Fibroblast of lung (primary cell): ENCODE results near the gene ANO10. TPM values are rescaled to one million over a fixed set of nuclear protein-coding genes. Genes with fewer than 3 reads are reported as not detected.

ENCODE experiments used
- DNase-seq, 2 donors: peaks; one replicate each; pipeline versions ENCODE4 v3.0.0 to v3.0.0-alpha.2; 2010; ENCODE audit warnings: low read depth in 2 of 2
- H2AFZ ChIP-seq: 2 replicates; pipeline ENCODE4 v1.5.1; 2012; ENCODE audit warnings: low read length, control low read depth, inconsistent platforms
- H3K27ac ChIP-seq: 2 replicates; pipeline ENCODE4 v1.5.1; 2011; ENCODE audit warnings: low read length, control low read depth; ENCODE audit not compliant: insufficient read depth
- H3K27me3 ChIP-seq: 2 replicates; pipeline ENCODE4 v1.5.1; 2011; ENCODE audit warnings: mild to moderate bottlenecking, low read length; ENCODE audit not compliant: control insufficient read depth, insufficient read depth
- H3K36me3 ChIP-seq: 2 replicates; pipeline ENCODE4 v1.5.1; 2011; ENCODE audit warnings: low read length; ENCODE audit not compliant: control insufficient read depth, insufficient read depth
- H3K4me1 ChIP-seq: 2 replicates; pipeline ENCODE4 v1.5.1; 2011; ENCODE audit warnings: low read length; ENCODE audit not compliant: control insufficient read depth, insufficient read depth; ENCODE audit errors: extremely low read depth
- H3K4me2 ChIP-seq: 2 replicates; pipeline ENCODE4 v1.5.1; 2011; ENCODE audit warnings: low read length, control low read depth; ENCODE audit not compliant: insufficient read depth; ENCODE audit errors: extremely low read depth
- H3K4me3 ChIP-seq, 4 experiments: fragments of 200-600 bp in 1 of 4; sonication (generic) in 1 of 4; replicated peaks in 1 of 4; 2 replicates each; pipeline ENCODE4 v1.5.1; 2011 to 2016; ENCODE audit warnings: low read length in 4 of 4, low read depth in 3 of 4, mild to moderate bottlenecking in 3 of 4, control low read depth in 2 of 4, inconsistent platforms in 1 of 4, mixed read lengths in 1 of 4; ENCODE audit not compliant: insufficient read depth in 1 of 4; ENCODE audit errors: control extremely low read depth in 1 of 4
- H3K79me2 ChIP-seq: 2 replicates; pipeline ENCODE4 v1.5.1; 2012; ENCODE audit warnings: mild to moderate bottlenecking, low read length, inconsistent platforms; ENCODE audit not compliant: control insufficient read depth, insufficient read depth
- H3K9ac ChIP-seq: 2 replicates; pipeline ENCODE4 v1.5.1; 2011; ENCODE audit warnings: mild to moderate bottlenecking, low read length, control low read depth; ENCODE audit not compliant: insufficient read depth
- H3K9me3 ChIP-seq: 2 replicates; pipeline ENCODE4 v1.5.1; 2012; ENCODE audit warnings: low read depth, low read length; ENCODE audit not compliant: control insufficient read depth, insufficient read depth
- H4K20me1 ChIP-seq: 2 replicates; pipeline ENCODE4 v1.5.1; 2011; ENCODE audit warnings: low read length; ENCODE audit not compliant: control insufficient read depth, insufficient read depth; ENCODE audit errors: extremely low read depth
- EZH2 ChIP-seq: IDR thresholded peaks from 2 replicates; pipeline ENCODE4 v1.5.1; 2012; ENCODE audit warnings: low read length, control low read depth, mild to moderate bottlenecking; ENCODE audit errors: missing control alignments
- polyA plus RNA-seq, 2 donors: library from polyadenylated mRNA; depleted of rRNA in 1 of 2; stranded (reverse) in 1 of 2; unstranded in 1 of 2; fragments of >200 nt; gene quantifications; 2 replicates each; pipeline ENCODE4 v1.2.1, GENCODE V29; 2011 to 2012; ENCODE audit warnings: missing spikeins in 1 of 2
- total RNA-seq: library from RNA; depleted of rRNA; stranded (reverse); fragments of >200 nt; gene quantifications from 2 replicates; pipeline ENCODE4 v1.2.1, GENCODE V29; 2014
- TF ChIP-seq, protein P1 (sequence below), 2 donors: IDR thresholded peaks in 1 of 2; conservative IDR thresholded peaks in 1 of 2; 1 replicate in 1 of 2; 2 replicates in 1 of 2; pipeline ENCODE4 v1.5.1; 2011 to 2012; ENCODE audit warnings: low read length in 2 of 2, control low read depth in 1 of 2, inconsistent platforms in 1 of 2, low read depth in 1 of 2, mild to moderate bottlenecking in 1 of 2

Gene ANO10
- total and polyA plus RNA-seq, 2 donors (not counting 1 experiment from before 2014, with no cell fraction given), result 103 to 138 TPM

DNA sequence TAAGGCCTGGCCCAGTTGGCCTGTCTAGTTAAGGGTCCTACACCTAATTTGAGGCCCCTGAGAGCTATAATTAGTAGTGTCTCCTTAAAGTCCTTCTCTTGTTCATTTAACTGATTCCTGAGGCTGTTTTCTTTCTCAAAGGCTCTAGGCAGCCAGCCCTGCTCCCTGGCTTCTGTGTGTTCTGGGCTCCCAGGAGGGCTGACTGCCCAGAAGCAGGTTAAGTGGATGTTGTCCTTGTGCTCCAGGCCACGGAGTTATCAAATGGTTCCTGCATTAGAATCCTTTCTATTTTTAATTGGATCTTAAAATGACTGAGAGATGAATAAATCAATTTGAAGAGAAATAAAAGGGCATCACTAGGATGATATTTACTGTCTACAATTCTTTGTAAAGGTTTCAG lies 195.4 kb downstream of the ANO10 start:
- Histone ChIP-seq H2AFZ (no peak overlapping the region), H3K79me2 (no peaks in the 10 kb centered on the region), H3K36me3 (no peaks in the 10 kb centered on the region), H3K27ac (no peak overlapping the region), H3K27me3 (no peaks in the 10 kb centered on the region), H3K9me3 (no peaks in the 10 kb centered on the region), H3K4me3 (no peak overlapping the region), H3K9ac (no peak overlapping the region), H3K4me2 (no peak overlapping the region), H3K4me1 (peaks cover 2% of the 10 kb centered on the region), H4K20me1 (no peaks in the 10 kb centered on the region)
- DNase-seq, result no peak
- no peak for TF ChIP-seq EZH2
- TF ChIP-seq, protein P1, sequence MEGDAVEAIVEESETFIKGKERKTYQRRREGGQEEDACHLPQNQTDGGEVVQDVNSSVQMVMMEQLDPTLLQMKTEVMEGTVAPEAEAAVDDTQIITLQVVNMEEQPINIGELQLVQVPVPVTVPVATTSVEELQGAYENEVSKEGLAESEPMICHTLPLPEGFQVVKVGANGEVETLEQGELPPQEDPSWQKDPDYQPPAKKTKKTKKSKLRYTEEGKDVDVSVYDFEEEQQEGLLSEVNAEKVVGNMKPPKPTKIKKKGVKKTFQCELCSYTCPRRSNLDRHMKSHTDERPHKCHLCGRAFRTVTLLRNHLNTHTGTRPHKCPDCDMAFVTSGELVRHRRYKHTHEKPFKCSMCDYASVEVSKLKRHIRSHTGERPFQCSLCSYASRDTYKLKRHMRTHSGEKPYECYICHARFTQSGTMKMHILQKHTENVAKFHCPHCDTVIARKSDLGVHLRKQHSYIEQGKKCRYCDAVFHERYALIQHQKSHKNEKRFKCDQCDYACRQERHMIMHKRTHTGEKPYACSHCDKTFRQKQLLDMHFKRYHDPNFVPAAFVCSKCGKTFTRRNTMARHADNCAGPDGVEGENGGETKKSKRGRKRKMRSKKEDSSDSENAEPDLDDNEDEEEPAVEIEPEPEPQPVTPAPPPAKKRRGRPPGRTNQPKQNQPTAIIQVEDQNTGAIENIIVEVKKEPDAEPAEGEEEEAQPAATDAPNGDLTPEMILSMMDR (conservative IDR thresholded peaks at IDR 0.05 in 1 of 2, IDR thresholded peaks at IDR 0.05 in 1 of 2; ENCODE audit: low read depth in 1 of 2, low read length in 2 of 2), result no peak

DNA sequence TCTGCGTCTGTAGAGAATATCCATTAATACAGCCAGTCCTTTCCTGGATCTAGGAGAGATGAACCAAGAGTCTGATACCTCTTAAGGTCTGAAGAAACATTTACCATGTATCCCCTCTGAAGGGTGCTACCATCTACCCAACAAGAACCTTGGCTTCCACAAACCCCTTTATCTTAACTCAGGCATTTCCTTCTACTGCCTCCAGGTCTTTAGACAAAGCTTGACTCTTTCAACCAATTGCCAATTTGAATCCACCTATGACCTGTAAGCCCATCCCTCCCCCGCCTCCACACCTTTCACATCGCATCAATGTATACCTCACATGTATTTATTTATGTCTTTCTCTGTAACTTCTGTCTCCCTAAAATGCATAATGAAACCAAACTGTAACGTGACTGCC lies 196.0 kb downstream of the ANO10 start:
- Histone ChIP-seq H3K79me2 (no peaks in the 10 kb centered on the region), H3K27me3 (no peaks in the 10 kb centered on the region), H3K27ac (no peak overlapping the region), H3K9ac (no peak overlapping the region), H3K4me3 (no peak overlapping the region), H3K36me3 (no peaks in the 10 kb centered on the region), H3K4me1 (peaks cover 2% of the 10 kb centered on the region), H2AFZ (no peak overlapping the region), H3K9me3 (no peaks in the 10 kb centered on the region), H3K4me2 (no peak overlapping the region), H4K20me1 (no peaks in the 10 kb centered on the region)
- DNase-seq, result no peak
- TF ChIP-seq, protein P1 (conservative IDR thresholded peaks at IDR 0.05 in 1 of 2, IDR thresholded peaks at IDR 0.05 in 1 of 2; ENCODE audit: low read depth in 1 of 2, low read length in 2 of 2), result no peak

DNA sequence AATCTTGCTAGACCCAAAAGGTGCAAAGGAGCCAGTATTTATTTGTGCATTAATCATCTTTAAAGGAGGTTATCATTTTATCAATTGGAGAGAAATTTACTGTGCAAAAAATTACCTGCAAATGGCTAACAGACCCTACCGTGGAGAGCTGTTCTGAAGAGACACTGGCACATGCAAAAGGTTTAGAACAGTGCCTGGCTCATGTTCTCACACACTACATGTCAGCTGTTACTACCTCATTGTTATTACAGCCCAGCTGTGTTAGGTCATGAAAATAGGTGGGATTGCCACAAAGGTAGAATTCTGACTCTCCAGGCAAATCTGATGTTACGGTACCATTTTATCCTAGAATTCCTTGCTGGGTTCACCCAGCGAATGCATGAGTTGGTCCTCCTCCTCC lies 198.2 kb downstream of the ANO10 start:
- Histone ChIP-seq H3K4me1 (peaks cover 2% of the 10 kb centered on the region), H2AFZ (no peak overlapping the region), H3K9me3 (no peaks in the 10 kb centered on the region), H4K20me1 (no peaks in the 10 kb centered on the region), H3K27ac (no peak overlapping the region), H3K36me3 (no peaks in the 10 kb centered on the region), H3K4me3 (no peak overlapping the region), H3K9ac (no peak overlapping the region), H3K4me2 (no peak overlapping the region), H3K27me3 (no peaks in the 10 kb centered on the region), H3K79me2 (no peaks in the 10 kb centered on the region)
- DNase-seq, result no peak
- TF ChIP-seq, protein P1 (conservative IDR thresholded peaks at IDR 0.05 in 1 of 2, IDR thresholded peaks at IDR 0.05 in 1 of 2; ENCODE audit: low read depth in 1 of 2, low read length in 2 of 2), result no peak
- no peak for TF ChIP-seq EZH2
